Mesendoderm (in vitro differentiated cells): ENCODE results near the gene TMEM125.
A peak's percentile ranks its signal among the peaks of the same experiment; 100 is the strongest.

Experiments used
- DNase-seq: peaks from one replicate; pipeline ENCODE4 v3.0.0; 2013
- H2AK5ac ChIP-seq: 2 replicates; pipeline ENCODE4 v1.6.1; 2013; ENCODE audit warnings: low read length, inconsistent platforms
- H2BK120ac ChIP-seq: 2 replicates; pipeline ENCODE4 v1.6.1; 2013; ENCODE audit warnings: low read depth, mild to moderate bottlenecking, low read length, moderate library complexity, mixed read lengths
- H2BK15ac ChIP-seq: replicated peaks from 2 replicates; pipeline ENCODE4 v1.6.1; 2013; ENCODE audit warnings: low read depth, mild to moderate bottlenecking, moderate library complexity
- H2BK5ac ChIP-seq: 2 replicates; pipeline ENCODE4 v1.6.1; 2013; ENCODE audit warnings: low read length, inconsistent platforms
- H3K18ac ChIP-seq: 2 replicates; pipeline ENCODE4 v1.6.1; 2013; ENCODE audit warnings: mild to moderate bottlenecking, low read length, mixed read lengths
- H3K23ac ChIP-seq: one replicate; pipeline ENCODE4 v1.6.1; 2013; ENCODE audit warnings: low read length
- H3K27ac ChIP-seq: 2 replicates; pipeline ENCODE4 v1.5.1; 2013; ENCODE audit warnings: low read depth, mild to moderate bottlenecking, inconsistent platforms, low read length, moderate library complexity
- H3K27me3 ChIP-seq: 2 replicates; pipeline ENCODE4 v1.6.1; 2013; ENCODE audit warnings: low read length, control low read depth, mild to moderate bottlenecking, inconsistent platforms; ENCODE audit not compliant: insufficient read depth, poor library complexity
- H3K36me3 ChIP-seq: 2 replicates; pipeline ENCODE4 v1.6.1; 2013; ENCODE audit warnings: low read length, inconsistent platforms; ENCODE audit not compliant: control insufficient read depth, insufficient read depth
- H3K4ac ChIP-seq: one replicate; pipeline ENCODE4 v1.6.1; 2013; ENCODE audit warnings: low read depth, mild to moderate bottlenecking, low read length, moderate library complexity
- H3K4me1 ChIP-seq: 2 replicates; pipeline ENCODE4 v1.6.1; 2013; ENCODE audit warnings: low read depth, low read length, inconsistent platforms; ENCODE audit not compliant: control insufficient read depth
- H3K4me2 ChIP-seq: 2 replicates; pipeline ENCODE4 v1.6.1; 2013; ENCODE audit warnings: low read length
- H3K4me3 ChIP-seq: 2 replicates; pipeline ENCODE4 v1.5.1; 2013; ENCODE audit warnings: mild to moderate bottlenecking, low read length
- H3K56ac ChIP-seq: one replicate; pipeline ENCODE4 v1.6.1; 2013; ENCODE audit warnings: low read length
- H3K79me1 ChIP-seq: 2 replicates; pipeline ENCODE4 v1.6.1; 2013; ENCODE audit warnings: low read length, inconsistent platforms
- H3K79me2 ChIP-seq: 2 replicates; pipeline ENCODE4 v1.6.1; 2013; ENCODE audit warnings: mild to moderate bottlenecking, low read length; ENCODE audit not compliant: control insufficient read depth, insufficient read depth
- H3K9ac ChIP-seq: 2 replicates; pipeline ENCODE4 v1.6.1; 2013; ENCODE audit warnings: low read length, inconsistent platforms
- H4K5ac ChIP-seq: one replicate; pipeline ENCODE4 v1.6.1; 2013; ENCODE audit warnings: low read length
- H4K8ac ChIP-seq: one replicate; pipeline ENCODE4 v1.6.1; 2013; ENCODE audit warnings: low read depth, mild to moderate bottlenecking, control low read depth, low read length, moderate library complexity
- WGBS: extraction: QIAGEN DNeasy Blood & Tissue Kit; methylation state at CpG from one replicate; pipeline ENCODE4 v1.1.7; 2013; ENCODE audit warnings: low lambda C conversion rate, missing lambda C conversion rate; ENCODE audit not compliant: insufficient coverage; ENCODE audit errors: extremely low coverage; 5-methylcytosine and 5-hydroxymethylcytosine counted together

The TMEM125 gene

DNA sequence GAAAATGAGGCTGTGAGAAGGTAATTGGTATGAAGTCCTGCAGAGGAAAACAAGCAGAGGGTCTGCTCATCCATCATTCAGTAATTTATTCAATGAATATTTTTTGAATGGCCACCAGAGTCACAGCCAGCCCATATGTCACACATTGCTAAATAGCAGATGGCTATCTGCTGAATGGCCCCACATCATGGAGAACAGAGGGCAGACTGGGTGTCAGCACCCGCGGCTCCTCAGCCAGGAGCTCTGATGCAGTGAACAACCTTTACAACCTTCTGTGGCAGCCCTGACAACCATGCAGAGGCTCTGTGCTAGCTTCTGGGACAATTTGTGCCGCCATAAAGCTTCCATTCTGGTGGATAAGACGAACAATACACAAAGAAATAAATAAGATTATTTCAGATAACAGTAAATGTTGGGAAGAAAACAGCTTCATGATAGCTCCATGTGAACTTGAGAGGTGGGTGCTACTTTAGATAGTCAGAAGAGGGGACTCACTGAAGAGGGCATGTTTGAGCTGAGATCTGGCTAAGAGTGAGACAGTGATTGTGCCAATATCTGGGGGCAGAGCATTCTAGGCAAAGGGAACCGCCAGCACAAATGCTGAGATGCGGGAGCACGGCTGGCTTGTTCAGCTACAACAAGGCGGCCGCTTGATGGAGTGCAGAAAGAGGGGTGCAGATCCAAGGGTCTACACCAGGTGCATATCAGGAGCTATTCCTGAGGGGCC, 18.4 kb downstream of the TMEM125 start:
- H2BK120ac ChIP-seq = no peak overlapping the region
- no peak overlapping the region for H3K9ac ChIP-seq
- no peak overlapping the region for H2BK5ac ChIP-seq
- no peak overlapping the region for H4K5ac ChIP-seq
- H2BK15ac ChIP-seq = no peak overlapping the region
- peaks cover 7% of the 10 kb centered on the region for H3K4me1 ChIP-seq
- no peak overlapping the region for H4K8ac ChIP-seq
- H3K79me2 ChIP-seq = no peaks in the 10 kb centered on the region
- no peaks in the 10 kb centered on the region for H3K79me1 ChIP-seq
- DNase-seq = no peak
- H3K18ac ChIP-seq = no peak overlapping the region
- WGBS = no CpG with 5 or more reads among the region's 9 CpGs
- no peak overlapping the region for H3K27ac ChIP-seq
- H3K4ac ChIP-seq = no peak overlapping the region
- H3K56ac ChIP-seq = no peak overlapping the region
- no peaks in the 10 kb centered on the region for H3K27me3 ChIP-seq
- H3K23ac ChIP-seq = no peak overlapping the region
- H3K36me3 ChIP-seq = no peaks in the 10 kb centered on the region
- no peak overlapping the region for H3K4me2 ChIP-seq
- H3K4me3 ChIP-seq = no peak overlapping the region
- H2AK5ac ChIP-seq = no peak overlapping the region

GRCh38 chr1:43288785-43289706, 19.3 kb downstream of the TMEM125 start:
- Histone ChIP-seq H3K4me2 (no peak overlapping the region), H3K56ac (no peak overlapping the region), H3K18ac (no peak overlapping the region), H2BK120ac (no peak overlapping the region), H3K4ac (no peak overlapping the region), H3K36me3 (no peaks in the 10 kb centered on the region), H3K79me1 (no peaks in the 10 kb centered on the region), H2AK5ac (no peak overlapping the region), H3K9ac (no peak overlapping the region), H4K8ac (no peak overlapping the region), H3K23ac (no peak overlapping the region), H2BK15ac (no peak overlapping the region), H2BK5ac (no peak overlapping the region), H3K79me2 (no peaks in the 10 kb centered on the region), H3K27ac (no peak overlapping the region), H3K4me1 (peaks cover 7% of the 10 kb centered on the region), H3K4me3 (no peak overlapping the region), H3K27me3 (no peaks in the 10 kb centered on the region), H4K5ac (no peak overlapping the region)
- DNase-seq = no peak
- no CpG with 5 or more reads among the region's 12 CpGs for WGBS

DNA sequence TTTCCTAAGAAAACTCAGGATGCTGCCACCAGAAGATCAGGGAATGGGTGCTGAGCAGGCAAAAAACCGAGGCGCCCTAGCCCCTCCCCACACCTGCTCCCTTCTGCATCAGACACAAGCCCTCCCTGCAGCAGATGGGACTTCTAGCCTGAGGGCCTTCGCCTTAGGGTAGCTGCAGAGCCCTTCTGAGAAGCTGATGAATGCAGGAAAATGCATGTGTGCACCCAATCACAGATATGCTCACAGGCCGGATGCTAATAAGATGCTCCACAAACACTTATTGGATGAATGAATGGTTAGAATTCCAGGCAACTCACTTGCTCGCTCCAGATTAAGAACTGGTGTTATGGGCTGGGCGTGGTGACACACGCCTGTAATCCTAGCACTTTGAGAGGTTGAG, 22.4 kb downstream of the TMEM125 start:
- no peak overlapping the region for H4K5ac ChIP-seq
- H3K79me2 ChIP-seq = no peaks in the 10 kb centered on the region
- no peak overlapping the region for H3K4me2 ChIP-seq
- H2BK15ac ChIP-seq = no peak overlapping the region
- H2BK5ac ChIP-seq = no peak overlapping the region
- no peaks in the 10 kb centered on the region for H3K36me3 ChIP-seq
- no peak overlapping the region for H3K23ac ChIP-seq
- no CpG with 5 or more reads among the region's 7 CpGs for WGBS
- no peak overlapping the region for H3K4ac ChIP-seq
- DNase-seq = no peak
- no peak overlapping the region for H2BK120ac ChIP-seq
- no peak overlapping the region for H2AK5ac ChIP-seq
- H3K27ac ChIP-seq = no peak overlapping the region
- H3K9ac ChIP-seq = no peak overlapping the region
- no peak overlapping the region for H3K18ac ChIP-seq
- H3K79me1 ChIP-seq = no peaks in the 10 kb centered on the region
- H4K8ac ChIP-seq = no peak overlapping the region
- no peak overlapping the region for H3K4me3 ChIP-seq
- H3K27me3 ChIP-seq = no peaks in the 10 kb centered on the region
- H3K4me1 ChIP-seq = no peaks in the 10 kb centered on the region
- no peak overlapping the region for H3K56ac ChIP-seq

DNA sequence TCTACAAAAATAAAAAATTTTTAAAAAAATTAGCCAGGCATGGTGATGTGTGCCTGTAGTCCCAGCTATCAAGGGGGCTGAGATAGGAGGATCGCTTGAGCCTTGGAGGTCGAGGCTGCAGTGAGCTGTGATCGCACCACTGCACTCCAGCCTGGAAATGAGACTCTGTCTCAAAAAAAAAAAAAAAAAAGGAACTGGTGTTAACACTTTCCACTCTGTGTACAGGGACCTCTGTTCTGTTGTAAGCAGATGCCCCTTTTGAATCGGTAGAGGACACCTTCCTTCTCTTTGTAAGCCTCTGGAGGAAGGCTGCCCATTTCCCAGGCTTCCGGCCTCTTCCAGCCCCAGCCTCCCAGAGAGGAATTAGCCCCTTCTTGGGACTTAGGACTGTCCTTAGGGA, 22.9 kb downstream of the TMEM125 start:
- Histone ChIP-seq H2BK120ac (no peak overlapping the region), H3K79me1 (no peaks in the 10 kb centered on the region), H3K4me2 (no peak overlapping the region), H3K36me3 (no peaks in the 10 kb centered on the region), H3K79me2 (no peaks in the 10 kb centered on the region), H3K27ac (no peak overlapping the region), H4K8ac (no peak overlapping the region), H3K4me3 (no peak overlapping the region), H2BK15ac (no peak overlapping the region), H3K9ac (no peak overlapping the region), H3K4ac (no peak overlapping the region), H2BK5ac (no peak overlapping the region), H3K18ac (no peak overlapping the region), H4K5ac (no peak overlapping the region), H3K56ac (no peak overlapping the region), H3K23ac (no peak overlapping the region), H2AK5ac (no peak overlapping the region), H3K4me1 (no peaks in the 10 kb centered on the region), H3K27me3 (no peaks in the 10 kb centered on the region)
- WGBS = no CpG with 5 or more reads among the region's 5 CpGs
- no peak for DNase-seq

GRCh38 chr1:43293176-43293575, 23.4 kb downstream of the TMEM125 start:
- Histone ChIP-seq H4K8ac (no peak overlapping the region), H3K56ac (no peak overlapping the region), H3K4me2 (no peak overlapping the region), H3K9ac (no peak overlapping the region), H3K27me3 (no peaks in the 10 kb centered on the region), H3K27ac (no peak overlapping the region), H3K4ac (no peak overlapping the region), H3K23ac (peak overlapping the region; percentile 3), H2BK5ac (no peak overlapping the region), H4K5ac (no peak overlapping the region), H3K79me1 (no peaks in the 10 kb centered on the region), H2BK15ac (no peak overlapping the region), H3K4me1 (no peaks in the 10 kb centered on the region), H2BK120ac (no peak overlapping the region), H3K79me2 (no peaks in the 10 kb centered on the region), H3K18ac (no peak overlapping the region), H2AK5ac (no peak overlapping the region), H3K4me3 (no peak overlapping the region), H3K36me3 (no peaks in the 10 kb centered on the region)
- no peak for DNase-seq
- whole genome bisulfite sequencing = no CpG with 5 or more reads among the region's 2 CpGs
